GM18867 (cell line): ENCODE measurements around the gene ZFPL1.
"Not testable (repeated sequence)": the region's sequence is repeated elsewhere in the genome, so short reads cannot be mapped to it uniquely, and the experiment has no call there.

ENCODE experiments used
- ATAC-seq: cut with Tn5 transposase; IDR thresholded peaks from one replicate; pipeline ENCODE4 v1.9.1; 2021; ENCODE audit warnings: mild to moderate bottlenecking, moderate library complexity; ENCODE audit not compliant: unreplicated experiment

ZFPL1 gene

GRCh38 chr11:65113361-65113756 is 29.3 kb downstream of the ZFPL1 start:
- no peak for ATAC-seq

GRCh38 chr11:65113839-65114238 is 29.8 kb downstream of the ZFPL1 start:
- no peak for ATAC-seq

- ATAC-seq: no peak
Observed at GRCh38 chr11:65114538-65115171, 30.6 kb downstream of the ZFPL1 start.

GRCh38 chr11:65115361-65116082 is 31.5 kb downstream of the ZFPL1 start:
- no peak for ATAC-seq

GRCh38 chr11:65116370-65117205 is 32.6 kb downstream of the ZFPL1 start:
- ATAC-seq: peak; percentile 6

- peak; percentile 62 for ATAC-seq
Observed at GRCh38 chr11:65117206-65118096, 33.4 kb downstream of the ZFPL1 start, which contains the start of gene ZNHIT2. Gene ZNHIT2 (minus strand): TSS chr11:65117701. CDS start chr11:65117653, 48 bp downstream.

- no peak for ATAC-seq
Observed at GRCh38 chr11:65118097-65118837, 34.2 kb downstream of the ZFPL1 start.

- not testable (repeated sequence) for ATAC-seq
Observed at GRCh38 chr11:65118891-65119669, 35.1 kb downstream of the ZFPL1 start.

- ATAC-seq: no peak
Observed at GRCh38 chr11:65119670-65119995, 35.6 kb downstream of the ZFPL1 start.

GRCh38 chr11:65120831-65121230 is 36.8 kb downstream of the ZFPL1 start:
- no peak for ATAC-seq

- no peak for ATAC-seq
Observed at GRCh38 chr11:65121447-65121864, 37.4 kb downstream of the ZFPL1 start.

GRCh38 chr11:65121865-65122696 is 38.1 kb downstream of the ZFPL1 start, which contains the start of the genes FAU and MRPL49:
Gene FAU (minus strand): TSS chr11:65122134. CDS start chr11:65121813, 321 bp downstream.
Gene MRPL49 (plus strand): TSS chr11:65122321. CDS start chr11:65122347, 26 bp downstream.
- ATAC-seq: peak; percentile 61

GRCh38 chr11:65124480-65125196 is 40.6 kb downstream of the ZFPL1 start:
- no peak for ATAC-seq

- no peak for ATAC-seq
Observed at GRCh38 chr11:65125197-65126056, 41.4 kb downstream of the ZFPL1 start.

- no peak for ATAC-seq
Observed at GRCh38 chr11:65126624-65127274, 42.7 kb downstream of the ZFPL1 start.
